Panc1 (cell line): ENCODE data around the gene NOXO1.

Experiments
- CTCF ChIP-seq: fragments of 450-650 bp; IDR thresholded peaks from 2 replicates; pipeline ENCODE4 v1.5.1; 2017; ENCODE audit warnings: mild to moderate bottlenecking
- POLR2AphosphoS5 ChIP-seq: IDR thresholded peaks from 2 replicates; pipeline ENCODE4 v1.6.1; 2012; ENCODE audit warnings: mild to moderate bottlenecking, low read depth, low read length, moderate library complexity
- REST ChIP-seq, 2 experiments: IDR thresholded peaks; 2 replicates each; pipeline ENCODE4 v1.6.1; 2011 to 2012; ENCODE audit warnings: low read depth in 2 of 2, control low read depth in 1 of 2, low read length in 1 of 2, mild to moderate bottlenecking in 1 of 2, moderate library complexity in 1 of 2; ENCODE audit not compliant: insufficient read depth in 1 of 2
- TCF7L2 ChIP-seq: IDR thresholded peaks from 2 replicates; pipeline ENCODE4 v1.6.1; 2011; ENCODE audit warnings: mild to moderate bottlenecking, low read depth, low read length, inconsistent platforms

- no peak for TF ChIP-seq CTCF
- no peak for TF ChIP-seq POLR2AphosphoS5
- TF ChIP-seq REST (IDR thresholded peaks at IDR 0.05; ENCODE audit: insufficient read depth in 1 of 2, low read depth in 2 of 2, low read length in 1 of 2): no peak
- no peak for TF ChIP-seq TCF7L2
Measured at GRCh38 chr16:1966460-1966859, 14.8 kb downstream of the NOXO1 start, which contains the start of gene RNF151.
